Ascending aorta (tissue), 2 donors: ENCODE data around the gene SORCS1. TPM values are rescaled to one million over a fixed set of nuclear protein-coding genes. Genes with fewer than 3 reads are reported as not detected.

ENCODE experiments used
- DNase-seq, 2 donors: peaks; one replicate each; pipeline ENCODE4 v3.0.0-alpha.2; 2019; ENCODE audit warnings: low spot score in 2 of 2
- H3K27ac ChIP-seq, 2 donors: fragments of 200-600 bp; sonication (generic); one replicate each; pipeline ENCODE4 v1.5.1; 2016 to 2017; ENCODE audit warnings: mild to moderate bottlenecking in 1 of 2
- H3K27me3 ChIP-seq: fragments of 200-600 bp; sonication (generic); one replicate; pipeline ENCODE4 v1.5.1; 2017
- H3K36me3 ChIP-seq, 2 donors: fragments of 200-600 bp; sonication (generic); one replicate each; pipeline ENCODE4 v1.5.1; 2016
- H3K4me1 ChIP-seq, 2 donors: fragments of 200-600 bp; sonication (generic); one replicate each; pipeline ENCODE4 v1.5.1; 2016 to 2017; ENCODE audit warnings: mild to moderate bottlenecking in 1 of 2
- H3K4me3 ChIP-seq, 2 donors: fragments of 200-600 bp; sonication (generic); one replicate each; pipeline ENCODE4 v1.5.1; 2016 to 2017; ENCODE audit warnings: mild to moderate bottlenecking in 1 of 2
- H3K9me3 ChIP-seq, 2 donors: fragments of 200-600 bp; sonication (generic); one replicate each; pipeline ENCODE4 v1.5.1; 2016
- CTCF ChIP-seq, 3 experiments: fragments of 200-600 bp in 2 of 3; fragments of 450-650 bp in 1 of 3; sonication (generic) in 2 of 3; IDR thresholded peaks; one replicate each; pipeline ENCODE4 v1.5.1; 2016 to 2019; ENCODE audit warnings: antibody characterized with exemption in 3 of 3, mild to moderate bottlenecking in 1 of 3, moderate library complexity in 1 of 3
- intact Hi-C: fragments of 100-400 bp; cut with DNase I; formaldehyde crosslinking; loops from one replicate; pipeline ENCODE4 v1.15.1; 2023
- total RNA-seq: library from RNA; depleted of rRNA; stranded (reverse); fragments of >200 nt; gene quantifications from one replicate; pipeline ENCODE4 v1.1.0, GENCODE V29; 2016

SORCS1 gene
- total RNA-seq, 1 donor from 2014 or later: not detected

GRCh38 chr10:106819490-106819889 lies 345.0 kb downstream of the SORCS1 start:
- Histone ChIP-seq H3K4me3 (no peak overlapping the region), H3K9me3 (no peaks in the 10 kb centered on the region), H3K27ac (no peak overlapping the region), H3K27me3 (no peaks in the 10 kb centered on the region), H3K4me1 (no peaks in the 10 kb centered on the region), H3K36me3 (no peaks in the 10 kb centered on the region)
- intact Hi-C loops: no loop called here
- TF ChIP-seq CTCF (IDR thresholded peaks at IDR 0.05): no peak
- DNase-seq: no peak

- Histone ChIP-seq H3K27me3 (no peaks in the 10 kb centered on the region), H3K27ac (no peak overlapping the region), H3K36me3 (no peaks in the 10 kb centered on the region), H3K4me3 (no peak overlapping the region), H3K4me1 (no peaks in the 10 kb centered on the region), H3K9me3 (no peaks in the 10 kb centered on the region)
- intact Hi-C loops: no loop called here
- no peak for DNase-seq
- TF ChIP-seq CTCF (IDR thresholded peaks at IDR 0.05): no peak
Observed at GRCh38 chr10:106816318-106817085, 348.0 kb downstream of the SORCS1 start.

- no peaks in the 10 kb centered on the region for H3K9me3 ChIP-seq
- TF ChIP-seq CTCF (IDR thresholded peaks at IDR 0.05): no peak
- no peaks in the 10 kb centered on the region for H3K36me3 ChIP-seq
- H3K27me3 ChIP-seq: no peaks in the 10 kb centered on the region
- no peak overlapping the region for H3K27ac ChIP-seq
- no peak for DNase-seq
- no peaks in the 10 kb centered on the region for H3K4me1 ChIP-seq
- intact Hi-C loops: no loop called here
- no peak overlapping the region for H3K4me3 ChIP-seq
Observed at GRCh38 chr10:106815427-106816043, 349.0 kb downstream of the SORCS1 start.

DNA sequence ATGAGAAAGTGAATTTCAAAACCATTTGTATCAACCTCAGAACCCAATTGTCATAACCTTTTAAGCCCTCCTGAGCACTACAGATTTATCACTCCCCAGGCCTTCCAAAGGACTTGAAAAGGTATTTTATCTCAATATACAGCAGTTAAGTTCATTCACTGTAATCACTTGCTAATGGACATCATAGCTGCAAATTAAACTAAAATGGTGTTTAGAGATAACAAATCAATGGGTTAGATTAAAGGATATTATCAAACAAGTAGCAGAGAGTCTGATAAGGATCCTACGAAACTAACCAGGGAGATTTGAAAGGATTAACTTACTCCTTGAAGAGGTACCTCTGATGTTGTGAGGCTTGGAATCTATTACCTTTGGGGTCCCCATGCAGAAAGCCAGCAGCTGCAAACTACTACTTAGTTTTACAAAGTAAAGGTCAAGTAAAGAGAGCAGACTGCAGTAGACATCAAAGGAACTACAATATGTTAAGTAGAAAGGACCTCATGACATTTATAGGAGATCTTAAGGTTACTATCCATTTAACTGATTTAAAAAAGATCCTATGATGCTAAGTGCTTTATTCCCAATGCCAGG lies 359.4 kb downstream of the SORCS1 start:
- no peaks in the 10 kb centered on the region for H3K4me1 ChIP-seq
- H3K27ac ChIP-seq: no peak overlapping the region
- no peaks in the 10 kb centered on the region for H3K27me3 ChIP-seq
- no peak overlapping the region for H3K4me3 ChIP-seq
- no peak for TF ChIP-seq CTCF (IDR thresholded peaks at IDR 0.05)
- intact Hi-C loops: no loop called here
- H3K9me3 ChIP-seq: no peaks in the 10 kb centered on the region
- H3K36me3 ChIP-seq: no peaks in the 10 kb centered on the region
- DNase-seq: no peak

DNA sequence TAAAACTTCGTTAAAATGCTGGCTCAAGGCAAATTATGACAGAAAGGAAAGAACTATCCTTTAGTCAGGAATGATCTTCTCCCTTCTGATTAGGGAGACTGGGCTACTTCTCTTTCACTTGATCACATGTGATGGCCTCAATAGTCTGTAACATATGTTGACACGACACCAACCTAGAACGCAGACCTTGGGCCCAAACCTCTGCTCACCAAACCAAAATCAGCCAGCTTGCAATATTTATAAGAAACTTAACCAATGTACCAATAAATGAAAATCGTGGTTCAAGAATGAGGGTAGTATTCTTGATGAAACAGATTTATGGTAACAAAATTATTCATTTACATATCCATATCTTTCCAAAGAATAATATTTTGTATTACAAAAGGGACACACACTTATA lies 361.6 kb downstream of the SORCS1 start:
- H3K4me1 ChIP-seq: no peaks in the 10 kb centered on the region
- no peaks in the 10 kb centered on the region for H3K9me3 ChIP-seq
- no peak overlapping the region for H3K4me3 ChIP-seq
- no peaks in the 10 kb centered on the region for H3K27me3 ChIP-seq
- no peaks in the 10 kb centered on the region for H3K36me3 ChIP-seq
- no peak overlapping the region for H3K27ac ChIP-seq
- TF ChIP-seq CTCF (IDR thresholded peaks at IDR 0.05): no peak
- no peak for DNase-seq
- intact Hi-C loops: no loop called here
